GM19372 (cell line): ENCODE results near the gene MRI1.
"Not testable (repeated sequence)": the region's sequence is repeated elsewhere in the genome, so short reads cannot be mapped to it uniquely, and the experiment has no call there.

Source experiments
- ATAC-seq: cut with Tn5 transposase; IDR thresholded peaks from one replicate; pipeline ENCODE4 v1.9.1; 2021; ENCODE audit warnings: mild to moderate bottlenecking, low read depth, moderate library complexity; ENCODE audit not compliant: unreplicated experiment

The MRI1 gene

DNA sequence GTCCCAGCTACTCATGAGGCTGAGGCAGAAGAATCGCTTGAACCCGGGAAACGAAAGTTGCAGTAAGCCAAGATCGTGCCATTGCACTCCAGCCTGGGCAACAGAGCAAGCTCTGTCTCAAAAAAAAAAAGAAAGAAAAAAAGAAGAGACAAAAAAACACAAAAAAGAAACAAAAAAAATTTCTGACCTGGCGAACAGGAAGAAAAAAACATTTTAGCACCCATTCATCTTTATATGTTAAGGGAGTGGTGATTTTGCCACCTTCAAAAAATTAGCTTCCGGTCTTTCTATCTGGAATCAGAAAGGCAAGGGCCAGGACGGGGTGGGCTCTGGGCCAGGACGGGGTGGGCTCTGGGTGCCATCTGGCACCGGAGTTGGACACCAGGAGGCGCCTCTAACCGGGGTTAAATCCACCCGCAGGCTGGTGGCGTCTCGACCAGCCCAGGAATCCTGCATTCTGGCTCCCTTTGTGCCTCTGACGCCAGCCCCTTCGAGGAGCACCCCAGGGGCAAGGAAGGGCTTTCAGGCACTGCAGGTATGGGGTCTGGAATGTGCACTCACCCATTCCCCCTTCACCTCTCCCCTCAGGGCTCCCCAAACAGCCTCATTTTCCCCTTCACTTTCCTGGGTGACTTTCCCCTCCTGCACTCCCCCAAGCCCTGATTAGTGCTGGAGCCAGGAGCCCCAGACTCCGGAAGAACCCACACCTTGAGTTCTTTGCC lies 20.6 kb downstream of the MRI1 start:
- ATAC-seq, result no peak

DNA sequence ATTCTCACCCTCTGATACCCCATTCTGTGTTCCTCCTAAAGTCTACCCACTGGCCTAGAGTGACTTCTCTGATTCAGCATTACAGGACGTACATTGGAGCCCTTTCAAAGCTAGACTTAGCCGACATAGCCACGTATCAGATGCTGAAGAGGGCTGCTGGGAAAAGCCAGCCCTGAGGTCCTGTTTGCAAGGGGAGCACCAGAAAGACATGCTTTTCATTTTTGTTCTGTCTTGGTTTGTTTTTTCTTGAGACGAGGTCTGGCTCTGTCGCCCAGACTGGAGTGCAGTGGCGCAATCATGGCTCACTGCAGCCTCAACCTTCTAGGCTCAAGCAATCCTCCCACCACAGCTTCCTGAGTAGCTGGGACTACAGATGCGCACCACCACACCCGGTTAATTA lies 24.7 kb downstream of the MRI1 start:
- no peak for ATAC-seq

DNA sequence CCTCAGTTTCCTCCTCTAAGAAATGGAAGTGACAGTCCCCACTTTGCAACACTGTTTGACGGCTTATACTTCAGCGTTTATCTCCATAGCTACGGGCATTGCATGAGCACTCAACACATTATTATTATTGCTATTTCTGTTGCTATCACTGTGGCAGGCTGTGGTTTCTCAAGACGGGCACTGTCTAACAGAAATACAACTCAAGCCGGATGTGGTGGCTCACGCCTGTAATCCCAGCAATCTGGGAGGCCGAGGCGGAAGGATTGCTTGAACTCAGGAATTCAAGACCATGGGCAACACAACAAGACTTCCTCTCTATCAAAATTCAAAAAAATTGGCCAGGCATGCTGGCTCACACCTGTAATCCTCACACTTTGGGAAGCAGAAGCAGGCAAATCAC lies 26.0 kb downstream of the MRI1 start:
- ATAC-seq, result no peak

DNA sequence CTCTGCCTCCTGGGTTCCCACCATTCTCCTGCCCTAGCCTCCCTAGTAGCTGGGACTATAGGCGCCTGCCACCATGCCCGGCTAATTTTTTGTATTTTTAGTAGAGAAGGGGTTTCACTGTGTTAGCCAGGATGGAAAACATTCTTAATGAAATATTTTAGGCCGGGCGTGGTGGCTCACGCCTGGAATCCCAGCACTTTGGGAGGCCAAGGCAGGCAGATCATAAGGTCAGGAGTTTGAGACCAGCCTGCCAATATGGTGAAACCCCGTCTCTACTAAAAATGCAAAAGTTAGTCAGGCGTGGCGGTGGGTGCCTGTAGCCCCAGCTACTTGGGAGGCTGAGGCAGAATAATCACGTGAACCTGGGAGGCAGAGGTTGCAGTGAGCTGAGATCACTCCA lies 29.0 kb downstream of the MRI1 start:
- not testable (repeated sequence) for ATAC-seq

DNA sequence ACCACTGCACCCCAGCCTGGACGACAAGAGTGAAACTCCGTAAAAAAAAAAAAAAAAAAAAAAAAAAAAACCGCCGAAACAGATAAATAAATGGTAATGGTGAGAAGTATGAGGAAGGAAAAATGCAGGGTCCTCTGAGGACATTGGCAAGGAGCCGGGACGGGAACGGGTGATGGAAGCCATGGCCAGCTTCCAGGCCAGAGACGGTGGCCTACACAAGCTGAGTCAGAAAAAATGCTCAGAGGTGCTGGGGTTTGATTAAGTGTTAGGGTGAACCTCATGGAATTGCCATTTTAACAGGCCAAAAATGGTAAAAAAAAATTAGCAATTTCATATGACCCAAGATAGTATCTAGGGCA lies 30.1 kb downstream of the MRI1 start:
- no peak for ATAC-seq

DNA sequence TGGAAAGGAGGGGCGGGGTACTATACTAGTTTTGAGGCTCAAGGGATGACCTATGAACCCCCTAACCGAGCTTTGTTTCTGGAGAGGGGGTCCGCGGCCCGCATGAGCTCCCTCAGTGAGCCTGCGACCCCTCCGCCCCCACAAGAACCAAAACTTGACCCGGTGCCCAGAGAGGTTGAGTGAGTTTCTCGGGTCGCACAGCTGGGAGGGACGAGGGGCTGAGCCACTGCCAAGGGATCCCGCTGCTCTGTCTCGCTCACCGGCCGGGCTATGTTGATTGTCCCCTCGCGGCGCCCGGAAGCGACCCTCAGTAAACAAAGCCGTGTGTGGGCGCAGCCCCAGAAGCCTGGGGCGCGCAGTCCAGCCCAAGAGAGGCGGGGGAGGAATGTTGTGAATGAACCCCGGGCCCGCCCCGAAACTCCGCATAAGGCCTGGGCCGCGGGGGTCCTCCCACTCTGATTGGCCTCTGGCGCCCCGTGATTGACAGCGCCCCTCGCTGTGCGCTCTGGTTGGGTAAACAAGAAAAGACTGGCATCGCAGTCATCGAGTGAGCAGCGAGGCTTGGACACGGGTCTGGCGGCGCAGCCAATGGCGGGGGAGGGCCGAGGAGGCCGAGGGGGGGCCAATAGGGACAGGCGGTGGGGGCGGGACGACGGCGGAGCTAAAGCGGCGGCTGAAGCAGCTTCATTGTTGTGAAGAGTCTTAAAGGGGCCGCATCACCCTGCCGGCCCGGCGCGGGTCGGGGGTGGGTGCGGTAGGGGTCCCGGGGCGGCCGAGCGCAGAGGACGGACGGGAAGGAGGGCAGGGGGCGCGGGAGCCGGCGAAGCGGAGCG lies 30.7 kb downstream of the MRI1 start, which contains the start of gene ZSWIM4:
Gene ZSWIM4, plus strand, starts transcription at position 687 of the 833 bp plus-strand sequence. CDS start 206 bp downstream, outside the sequence.
- peak; percentile 93 for ATAC-seq

DNA sequence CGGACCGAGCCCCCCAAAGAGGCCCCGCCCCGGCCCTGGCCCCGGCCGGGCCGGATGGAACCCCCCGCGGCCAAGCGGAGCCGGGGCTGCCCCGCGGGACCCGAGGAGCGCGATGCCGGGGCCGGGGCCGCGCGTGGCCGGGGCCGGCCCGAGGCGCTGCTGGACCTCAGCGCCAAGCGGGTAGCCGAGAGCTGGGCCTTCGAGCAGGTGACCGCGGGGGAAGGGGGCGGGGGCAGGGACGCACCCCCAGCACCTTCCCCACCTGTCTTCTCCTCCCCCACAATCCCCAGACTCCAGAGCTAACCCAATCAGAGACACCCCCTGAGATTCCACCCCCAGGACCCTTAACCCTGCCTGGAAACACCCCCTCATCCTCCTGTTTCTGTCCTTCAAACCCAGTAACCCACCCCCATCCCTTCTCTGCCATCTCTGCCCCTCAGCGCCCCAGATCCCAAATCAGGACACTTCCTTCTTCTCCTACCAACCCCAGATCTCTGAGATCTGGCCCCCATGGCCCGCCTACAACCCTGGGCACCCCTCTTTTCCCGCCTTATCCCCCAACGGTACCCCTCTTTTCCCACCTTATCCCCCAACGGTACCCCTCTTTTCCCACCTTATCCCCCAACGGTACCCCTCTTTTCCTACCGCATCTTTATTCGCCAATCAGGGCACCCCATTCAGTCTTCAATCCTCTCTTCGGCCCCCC lies 31.4 kb downstream of the MRI1 start:
- ATAC-seq, result peak; percentile 23

DNA sequence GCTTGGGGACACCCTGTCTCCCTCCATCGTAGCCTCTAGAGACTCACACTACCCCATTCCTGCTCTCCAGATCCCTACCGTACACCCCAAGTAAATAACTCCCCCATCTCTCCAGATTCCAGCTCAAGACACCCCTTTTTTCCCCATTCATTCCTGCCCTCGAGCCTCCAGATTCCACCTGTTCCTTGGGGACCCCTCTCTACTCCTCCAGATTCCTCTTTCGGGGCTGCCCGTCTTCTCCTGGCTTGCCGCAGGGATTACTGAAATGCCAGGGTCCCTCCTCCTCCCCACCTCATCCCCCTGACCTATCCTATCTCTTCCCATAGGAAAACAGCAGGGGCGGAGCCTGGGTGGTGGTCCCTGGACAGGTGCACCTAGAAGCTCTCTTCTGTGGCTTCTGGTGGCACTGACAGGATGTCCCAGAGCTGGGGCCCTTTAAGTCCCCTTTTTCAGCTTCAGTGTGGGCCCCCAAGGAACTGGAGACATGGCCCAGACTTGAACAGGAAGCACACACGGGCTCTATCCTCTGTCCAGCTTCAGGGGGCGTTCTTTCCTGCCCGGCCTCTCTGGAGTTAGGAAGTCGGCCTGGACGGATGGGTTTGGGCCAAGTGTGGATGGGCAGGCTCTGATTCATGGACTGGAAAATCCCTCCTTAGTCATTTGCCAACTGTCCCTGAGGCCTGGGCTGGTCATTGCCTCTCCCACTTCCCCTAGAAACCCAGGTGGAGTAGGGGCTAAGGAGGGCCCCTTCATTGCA lies 32.2 kb downstream of the MRI1 start:
- no peak for ATAC-seq

DNA sequence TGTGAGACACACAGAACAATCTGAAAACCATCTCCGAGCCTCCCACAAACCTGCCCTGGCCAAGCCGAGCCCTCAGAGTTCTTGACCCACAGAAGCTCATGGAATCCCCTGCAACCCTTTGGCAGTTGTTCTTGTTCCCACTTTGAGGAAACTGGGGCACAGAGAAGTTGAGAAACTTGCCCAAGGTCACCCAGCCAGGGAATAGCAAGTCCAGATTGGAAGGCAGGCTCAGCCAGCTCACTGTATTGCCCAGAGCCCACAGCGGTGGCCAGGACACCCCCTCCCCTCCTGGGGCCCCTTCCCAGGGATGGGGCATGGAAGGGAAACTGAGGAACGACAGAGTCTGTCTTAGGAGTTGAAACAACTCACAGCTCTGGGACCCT lies 32.7 kb downstream of the MRI1 start:
- ATAC-seq, result no peak

DNA sequence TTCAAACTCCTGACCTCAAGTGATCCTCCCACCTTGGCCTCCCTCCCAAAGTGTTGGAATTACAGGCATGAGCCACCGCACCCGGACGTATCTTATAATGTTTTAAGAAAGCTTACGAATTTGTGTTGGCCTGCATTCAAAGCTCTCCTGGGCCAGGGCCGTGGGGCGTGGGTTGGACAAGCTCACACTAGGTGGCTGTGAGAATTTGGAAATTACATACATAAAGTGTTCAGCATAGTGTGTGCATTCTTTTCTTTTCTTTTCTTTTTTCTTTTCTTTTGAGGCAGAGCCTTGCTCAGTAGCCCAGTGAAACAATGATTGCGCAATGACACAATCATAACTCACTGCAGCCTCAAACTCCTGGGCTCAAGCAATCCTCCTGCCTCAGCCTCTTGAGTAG lies 33.5 kb downstream of the MRI1 start:
- no peak for ATAC-seq

DNA sequence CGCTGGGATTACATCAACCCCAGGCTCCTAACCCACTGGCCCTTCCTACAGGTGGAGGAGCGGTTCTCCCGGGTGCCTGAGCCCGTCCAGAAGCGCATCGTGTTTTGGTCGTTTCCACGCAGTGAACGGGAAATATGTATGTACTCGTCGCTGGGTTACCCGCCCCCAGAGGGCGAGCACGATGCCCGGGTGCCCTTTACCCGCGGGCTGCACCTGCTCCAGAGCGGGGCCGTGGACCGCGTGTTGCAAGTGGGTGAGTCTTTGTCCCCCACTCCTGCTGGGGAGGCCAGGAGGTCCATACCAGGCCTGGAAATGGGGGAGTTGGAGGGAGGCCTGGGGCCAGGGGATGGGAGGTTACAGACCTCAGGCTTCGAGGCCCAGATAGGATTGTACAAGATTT lies 35.3 kb downstream of the MRI1 start:
- ATAC-seq, result no peak

DNA sequence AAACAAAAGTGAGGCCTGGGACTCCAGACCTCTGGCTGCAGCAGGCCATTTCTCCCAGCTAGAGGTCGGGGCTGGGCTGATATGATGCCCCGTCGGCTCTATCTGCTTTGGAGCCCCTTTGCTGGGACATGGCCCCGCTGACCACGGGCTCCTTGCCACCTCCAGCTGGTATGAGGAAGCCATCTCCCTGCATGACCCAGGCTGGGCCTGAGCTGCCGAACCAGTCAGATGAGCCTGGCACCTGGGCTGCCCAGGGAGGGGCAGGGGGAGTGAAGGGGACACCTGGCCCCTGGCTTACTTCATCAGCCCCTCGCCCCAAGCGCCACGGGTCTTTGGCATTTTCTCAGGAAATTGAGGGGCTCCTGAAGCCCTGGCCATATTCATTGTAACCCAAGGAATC lies 38.7 kb downstream of the MRI1 start:
- no peak for ATAC-seq

DNA sequence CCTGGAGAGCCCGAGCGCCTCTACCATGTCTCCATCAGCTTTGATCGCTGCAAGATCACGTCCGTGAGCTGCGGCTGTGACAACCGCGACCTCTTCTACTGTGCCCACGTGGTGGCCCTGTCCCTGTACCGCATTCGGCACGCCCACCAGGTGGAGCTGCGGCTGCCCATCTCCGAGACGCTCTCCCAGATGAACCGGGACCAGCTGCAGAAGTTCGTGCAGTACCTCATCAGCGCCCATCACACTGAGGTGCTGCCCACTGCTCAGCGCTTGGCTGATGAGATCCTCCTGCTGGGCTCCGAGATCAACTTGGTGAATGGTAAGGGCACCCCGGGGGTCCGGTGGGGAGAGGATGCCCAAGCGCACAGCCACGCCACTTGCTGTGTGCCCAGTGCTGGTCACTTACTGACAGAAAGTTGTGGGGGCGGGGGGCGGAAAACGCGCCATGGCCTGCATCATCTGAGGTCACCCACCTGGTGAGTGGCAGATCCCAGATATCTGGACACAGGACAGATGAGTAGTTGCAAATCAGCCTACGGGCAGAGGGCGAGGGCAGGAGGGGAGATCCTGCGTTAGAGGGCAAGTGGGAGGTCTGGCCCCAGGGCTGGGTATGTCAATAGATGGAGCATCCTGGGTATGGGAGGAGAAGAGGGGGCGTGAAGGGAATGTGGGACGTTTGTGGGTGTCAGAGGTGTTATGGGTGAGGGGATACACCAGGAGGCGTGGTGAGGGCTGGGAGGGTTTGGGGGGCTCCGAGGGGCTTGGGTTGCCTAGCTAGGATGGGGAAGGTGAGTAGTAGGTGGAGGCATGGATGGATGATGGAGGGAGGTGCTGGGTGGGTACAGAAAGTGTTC lies 40.7 kb downstream of the MRI1 start:
- no peak for ATAC-seq

DNA sequence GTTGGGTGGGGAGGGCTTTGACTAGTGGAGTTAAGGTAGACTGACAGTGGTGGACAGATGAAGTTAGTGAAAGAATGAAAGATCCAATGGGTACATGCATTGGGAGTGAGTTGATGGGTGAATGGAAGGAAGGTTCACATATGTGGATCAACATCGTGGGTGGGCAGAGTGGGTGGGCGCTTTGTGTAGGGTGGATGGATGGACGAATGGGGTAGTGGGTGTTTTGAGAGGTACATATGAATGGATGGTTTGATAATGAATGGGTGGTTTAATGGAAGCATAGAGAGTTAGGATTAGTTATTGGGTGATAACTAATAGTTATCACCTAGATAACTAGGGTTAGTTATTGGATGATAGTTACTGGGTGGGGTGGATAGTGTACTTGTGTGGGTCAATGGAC lies 42.4 kb downstream of the MRI1 start:
- no peak for ATAC-seq

DNA sequence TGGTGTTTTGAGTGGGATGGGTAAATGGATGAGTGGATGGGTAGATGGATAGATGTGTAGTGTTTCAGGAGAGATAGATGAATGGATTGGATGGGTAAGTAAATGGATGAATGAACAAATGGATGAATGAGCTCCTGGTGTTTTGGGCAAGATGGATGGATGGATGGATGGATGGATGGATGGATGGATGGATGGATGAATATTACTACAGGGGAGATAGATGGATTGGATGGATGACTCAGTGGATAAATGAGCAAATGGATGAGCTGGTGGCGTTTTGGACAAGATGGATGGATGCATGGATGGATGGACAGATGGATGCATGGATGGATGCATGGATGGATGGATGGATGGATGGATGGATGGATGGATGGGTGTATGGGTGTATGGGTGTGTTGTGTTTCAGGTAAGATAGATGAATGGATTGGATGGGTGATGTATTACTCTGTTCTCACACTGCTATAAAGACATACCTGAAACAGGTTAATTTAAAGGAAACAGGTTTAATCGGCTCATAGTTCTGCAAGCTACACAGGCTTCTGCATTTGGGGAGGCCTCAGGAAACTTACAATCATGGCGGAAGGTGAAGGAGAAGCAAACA lies 43.2 kb downstream of the MRI1 start:
- no peak for ATAC-seq

DNA sequence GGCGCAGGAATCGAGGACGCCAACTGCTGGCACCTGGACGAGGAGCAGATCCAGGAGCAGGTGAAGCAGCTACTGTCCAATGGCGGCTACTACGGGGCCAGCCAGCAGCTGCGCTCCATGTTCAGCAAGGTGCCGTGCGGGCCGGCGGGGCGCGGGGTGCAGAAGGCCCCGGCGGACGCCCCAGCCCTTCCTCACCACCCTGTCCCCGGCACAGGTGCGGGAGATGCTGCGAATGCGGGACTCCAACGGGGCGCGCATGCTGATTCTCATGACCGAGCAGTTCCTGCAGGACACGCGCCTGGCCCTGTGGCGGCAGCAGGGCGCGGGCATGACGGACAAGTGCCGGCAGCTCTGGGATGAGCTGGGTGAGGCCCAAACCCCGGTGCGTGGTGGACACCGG lies 44.5 kb downstream of the MRI1 start:
- ATAC-seq, result no peak

DNA sequence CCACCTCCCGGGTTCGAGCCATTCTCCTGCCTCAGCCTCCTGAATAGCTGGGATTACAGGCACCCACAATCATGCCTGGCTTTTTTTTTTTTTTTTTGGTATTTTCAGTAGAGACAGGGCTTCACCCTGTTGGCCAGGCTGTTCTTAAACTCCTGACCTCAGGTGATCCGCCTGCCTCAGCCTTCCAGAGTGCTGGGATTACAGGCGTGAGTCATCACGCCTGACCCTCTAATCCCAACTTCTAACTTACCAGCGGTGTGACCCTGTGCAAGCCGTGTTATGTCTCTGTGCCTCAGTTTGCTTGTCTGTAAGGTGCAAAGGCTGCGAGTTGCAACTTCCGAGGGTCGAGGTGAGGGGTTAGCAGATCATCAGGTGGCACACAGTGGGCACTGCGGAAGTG lies 48.2 kb downstream of the MRI1 start:
- ATAC-seq, result no peak

DNA sequence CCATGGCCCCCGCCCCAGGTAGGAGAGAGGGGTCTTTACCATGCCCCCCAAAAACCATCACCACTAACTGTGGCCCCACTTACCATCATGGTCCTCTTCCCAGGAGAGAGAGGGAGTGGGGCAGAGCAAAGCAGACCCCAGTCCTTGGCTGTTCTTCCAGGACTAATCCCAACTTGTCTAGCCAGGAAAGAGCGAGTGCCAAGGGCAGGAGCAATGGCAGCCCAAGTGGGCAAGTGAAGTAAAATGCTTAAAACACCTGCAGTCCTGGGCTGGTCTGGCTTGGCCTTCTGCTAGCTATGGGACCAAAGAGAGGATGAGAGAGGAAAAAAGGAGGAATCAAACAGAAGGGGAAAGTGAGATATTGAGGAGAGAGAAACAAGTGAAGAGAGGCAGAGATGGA lies 48.8 kb downstream of the MRI1 start:
- no peak for ATAC-seq

DNA sequence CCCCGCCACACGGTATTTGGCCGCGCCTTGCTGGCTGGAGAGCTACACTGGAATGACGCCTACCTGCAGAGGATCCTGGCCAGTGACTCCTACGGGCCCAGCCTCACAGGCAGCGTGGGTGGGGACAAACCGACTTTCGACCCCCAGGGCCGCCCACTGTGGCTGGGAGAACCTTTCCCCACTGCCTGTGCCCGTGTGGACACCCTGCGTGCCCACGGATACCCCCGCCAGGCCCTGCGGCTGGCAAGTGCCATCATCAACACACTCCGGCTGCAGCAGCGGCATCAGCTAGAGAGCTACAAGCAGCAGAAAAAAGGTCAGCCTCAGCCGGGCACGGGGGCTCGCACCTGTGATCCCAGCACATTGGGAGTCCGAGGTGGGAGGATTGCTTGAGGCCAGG lies 50.2 kb downstream of the MRI1 start:
- ATAC-seq, result no peak
